Cortex of kidney (tissue), 1 donor: Measurements from ENCODE around the gene DENND10.
"Not testable (repeated sequence)": the region's sequence is repeated elsewhere in the genome, so short reads cannot be mapped to it uniquely, and the experiment has no call there.

Experiments
- DNase-seq: peaks from one replicate; lab custom pipeline; 2025; lab: John Stamatoyannopoulos, UW

The DENND10 gene

DNA sequence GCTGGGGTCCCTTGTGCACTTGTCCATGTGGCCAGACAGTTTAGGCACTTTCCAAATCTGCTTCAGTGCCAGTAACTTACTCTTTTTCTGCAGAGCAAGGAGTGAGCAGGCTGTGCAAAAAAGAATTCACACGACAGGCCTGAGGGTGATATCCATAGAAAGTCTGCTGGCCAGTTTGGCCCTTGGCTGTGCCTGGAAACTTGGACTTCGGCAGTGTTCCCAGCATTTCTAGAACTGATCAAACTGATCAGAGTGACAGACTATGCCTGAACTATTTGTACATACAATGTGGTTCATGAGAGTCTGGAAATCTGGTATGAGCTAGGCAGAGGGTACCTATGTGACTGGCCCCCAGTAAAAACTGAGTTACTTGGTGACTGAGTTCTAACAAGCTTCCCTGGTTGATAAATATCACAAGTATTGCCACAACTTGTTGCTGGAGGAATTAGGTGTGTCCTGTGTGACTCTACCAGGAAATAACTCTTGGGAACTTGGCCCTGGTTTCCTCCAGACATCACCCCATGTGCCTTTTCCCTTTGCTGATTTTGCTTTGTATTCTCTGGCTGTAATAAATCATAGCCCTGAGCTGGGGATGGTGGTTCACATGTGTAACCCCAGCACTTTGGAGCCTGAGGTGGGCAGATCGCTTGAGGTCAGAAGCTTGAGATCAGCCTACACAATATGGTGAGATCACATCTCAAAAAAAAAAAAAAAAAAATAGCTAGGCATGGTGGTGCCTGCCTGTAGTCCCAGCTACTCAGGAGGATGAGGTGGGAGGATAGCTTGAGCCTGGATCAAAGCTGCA lies 3.3 kb upstream of the DENND10 start:
- no peak for DNase-seq

DNA sequence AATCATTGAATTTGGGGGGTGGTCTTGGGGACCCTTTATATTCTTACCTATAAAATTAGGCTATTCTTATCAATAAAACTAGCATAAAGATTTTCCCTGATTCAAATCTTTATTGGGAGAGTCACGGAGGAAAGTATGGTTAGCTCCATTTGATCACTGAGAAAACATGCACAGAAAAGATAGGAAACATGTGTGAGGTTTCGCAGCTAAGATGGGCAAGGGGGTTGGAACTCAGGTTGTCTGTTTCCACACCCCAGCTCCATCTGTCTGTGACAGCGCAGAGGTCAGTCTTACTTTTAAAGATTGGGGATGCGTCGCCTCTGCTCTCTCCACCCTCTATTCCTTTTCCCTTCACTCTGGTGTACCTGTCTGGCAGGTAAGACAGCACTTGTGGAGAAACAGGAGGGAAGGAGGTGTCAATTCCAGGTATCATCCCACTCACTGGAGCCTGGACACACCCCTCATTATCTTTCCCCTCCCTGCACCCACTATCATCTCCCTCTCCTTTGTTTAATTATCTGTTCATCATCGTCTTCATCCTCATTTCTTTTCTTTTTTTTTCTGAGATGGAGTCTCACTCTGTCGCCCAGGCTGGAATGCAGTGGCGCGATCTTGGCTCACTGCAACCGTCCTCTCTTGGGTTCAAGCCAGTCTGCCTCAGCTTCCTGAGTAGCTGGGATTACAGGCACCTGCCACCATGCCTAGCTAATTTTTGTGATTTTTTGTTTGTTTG lies 2.4 kb upstream of the DENND10 start:
- no peak for DNase-seq

GRCh38 chr10:119103241-119103902 lies 541 bp upstream of the DENND10 start:
- DNase-seq = no peak

GRCh38 chr10:119104654-119105015 lies 722 bp downstream of the DENND10 start:
- no peak for DNase-seq

- DNase-seq = no peak
These were observed 1.2 kb downstream of the DENND10 start for GRCh38 chr10:119105155-119105554.

DNA sequence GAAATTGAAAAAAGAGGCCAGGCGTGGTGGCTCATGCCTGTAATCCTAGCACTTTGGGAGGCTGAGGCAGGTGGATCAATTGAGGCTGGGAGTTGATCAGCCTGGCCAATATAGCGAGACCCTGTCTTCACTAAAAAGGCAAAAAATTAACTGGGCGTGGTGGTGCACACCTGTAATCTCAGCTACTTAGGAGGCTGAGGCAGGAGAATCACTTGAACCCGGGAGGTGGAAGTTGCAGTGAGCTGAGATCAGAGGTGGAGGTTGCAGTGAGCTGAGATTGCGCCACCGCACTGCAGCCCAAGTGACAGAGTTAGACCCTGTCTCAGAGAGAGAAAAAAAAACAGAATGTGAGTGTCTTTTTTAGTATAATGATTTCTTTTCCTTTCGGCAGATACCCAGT lies 2.0 kb downstream of the DENND10 start:
- not testable (repeated sequence) for DNase-seq

DNA sequence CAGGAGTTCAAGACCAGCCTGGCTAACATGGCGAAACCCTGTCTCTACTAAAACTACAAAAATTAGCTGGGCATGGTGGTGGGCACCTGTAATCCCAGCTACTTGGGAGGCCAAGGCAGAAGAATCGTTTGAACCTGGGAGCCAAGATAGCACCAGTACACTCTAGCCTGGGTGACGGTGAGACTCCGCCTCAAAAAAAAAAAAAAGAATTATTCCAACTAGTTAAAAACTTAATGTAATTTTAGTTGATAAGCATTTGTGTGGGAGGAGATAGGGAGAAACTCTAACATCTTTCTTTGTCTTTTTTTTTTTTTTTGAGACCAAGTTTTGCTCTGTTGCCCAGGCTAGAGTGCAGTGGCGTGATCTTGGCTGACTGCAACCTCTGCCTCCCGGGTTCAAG lies 3.2 kb downstream of the DENND10 start:
- DNase-seq = not testable (repeated sequence)

GRCh38 chr10:119107771-119108170 lies 3.9 kb downstream of the DENND10 start:
- DNase-seq = not testable (repeated sequence)

- no peak for DNase-seq
These were observed 8.1 kb downstream of the DENND10 start for GRCh38 chr10:119112056-119112455.

GRCh38 chr10:119113751-119114732 lies 10.1 kb downstream of the DENND10 start:
- no peak for DNase-seq

GRCh38 chr10:119115926-119116325 lies 12.0 kb downstream of the DENND10 start:
- no peak for DNase-seq

DNA sequence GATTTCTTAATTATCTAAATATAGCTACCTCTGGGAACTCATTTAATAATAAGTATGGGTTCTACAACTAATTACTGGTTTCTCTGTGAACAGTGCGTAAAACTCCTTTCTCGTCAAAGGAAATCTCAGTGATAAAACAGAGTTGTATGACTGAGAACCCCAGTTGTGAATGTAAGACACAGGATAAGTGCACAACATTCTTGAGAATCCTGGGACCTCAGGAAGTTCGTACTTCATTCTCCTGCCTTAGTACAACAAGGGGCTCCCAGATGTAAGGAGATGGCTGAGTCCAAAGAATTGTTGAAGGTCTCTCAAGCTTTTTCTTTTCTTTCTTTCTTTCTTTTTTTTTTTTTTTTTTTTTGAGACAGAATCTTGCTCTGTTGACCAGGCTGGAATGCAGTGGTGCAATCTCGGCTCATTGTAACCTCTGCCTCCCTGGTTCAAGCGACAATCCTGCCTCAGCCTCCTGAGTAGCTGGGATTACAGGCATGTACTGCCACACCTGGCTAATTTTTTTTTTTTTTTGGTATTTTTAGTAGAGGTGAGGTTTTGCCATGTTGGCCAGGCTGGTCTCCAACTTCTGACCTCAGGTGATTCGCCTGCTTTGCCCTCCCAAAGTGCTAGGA lies 12.5 kb downstream of the DENND10 start:
- DNase-seq = no peak

DNA sequence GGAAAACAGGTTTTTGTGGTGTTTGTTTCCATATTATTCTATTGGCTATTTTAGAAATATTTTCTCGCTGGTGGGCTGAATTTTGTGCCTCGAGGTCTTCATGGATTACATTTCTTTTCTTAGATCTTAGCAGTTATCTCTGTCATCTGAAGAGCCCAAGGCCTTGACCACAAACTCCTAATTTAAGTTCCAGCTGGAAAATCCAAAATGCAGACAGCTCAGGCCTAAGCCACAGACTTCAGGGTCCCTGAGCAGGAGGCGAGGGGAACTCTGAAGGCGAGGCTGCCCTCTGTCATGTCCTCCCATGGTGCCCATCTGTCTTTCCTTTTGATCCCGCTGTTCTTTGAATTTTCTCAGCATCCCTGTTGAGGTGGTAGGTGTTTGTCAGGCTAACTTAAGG lies 14.3 kb downstream of the DENND10 start:
- DNase-seq = no peak

GRCh38 chr10:119119400-119119799 lies 15.5 kb downstream of the DENND10 start:
- no peak for DNase-seq

DNA sequence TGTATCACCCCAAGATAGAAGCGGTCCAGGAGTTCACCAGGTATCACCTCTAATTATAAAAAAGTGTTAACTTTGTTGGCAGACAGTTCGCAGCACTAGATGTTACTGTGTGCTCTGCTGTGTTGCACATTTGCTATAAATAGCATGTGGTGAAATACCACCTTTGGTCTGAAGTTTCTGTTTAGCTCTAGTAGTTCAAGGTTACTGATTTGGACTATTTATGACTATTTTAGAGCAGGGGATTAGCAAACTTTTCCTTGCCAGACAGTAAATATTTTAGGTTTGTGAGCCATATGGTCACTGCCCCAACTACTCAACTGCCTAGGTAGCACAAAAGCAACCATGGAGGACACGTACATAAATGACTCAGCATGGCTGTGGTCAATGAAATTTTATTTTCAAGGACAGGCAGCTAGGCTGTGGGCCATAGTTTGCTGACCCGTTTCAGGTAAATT lies 16.5 kb downstream of the DENND10 start:
- no peak for DNase-seq

GRCh38 chr10:119120875-119121274 lies 17.0 kb downstream of the DENND10 start:
- no peak for DNase-seq

GRCh38 chr10:119125942-119126341 lies 22.0 kb downstream of the DENND10 start:
- DNase-seq = no peak

- DNase-seq = no peak
These were observed 25.8 kb downstream of the DENND10 start for GRCh38 chr10:119129721-119130120.

- DNase-seq = no peak
These were observed 27.8 kb downstream of the DENND10 start for GRCh38 chr10:119131512-119132240.
